ENCODE measurements around the gene LRP3.

GRCh38 chr19:33191501-33191900 lies 2.6 kb upstream of the LRP3 start:
- TF ChIP-seq CTCF (IDR thresholded peaks at IDR 0.05) (no peak), EP300 (IDR thresholded peaks at IDR 0.05) (no peak), POLR2A (IDR thresholded peaks at IDR 0.05) (no peak)

Data from sigmoid colon (tissue), 4 donors.